AG08395 (cell line): Measurements from ENCODE around the gene HES5.

ENCODE experiments used
- DNase-seq: peaks from one replicate; pipeline ENCODE4 v3.0.0; 2012; ENCODE audit warnings: mixed read lengths, low spot score

The HES5 gene

DNA sequence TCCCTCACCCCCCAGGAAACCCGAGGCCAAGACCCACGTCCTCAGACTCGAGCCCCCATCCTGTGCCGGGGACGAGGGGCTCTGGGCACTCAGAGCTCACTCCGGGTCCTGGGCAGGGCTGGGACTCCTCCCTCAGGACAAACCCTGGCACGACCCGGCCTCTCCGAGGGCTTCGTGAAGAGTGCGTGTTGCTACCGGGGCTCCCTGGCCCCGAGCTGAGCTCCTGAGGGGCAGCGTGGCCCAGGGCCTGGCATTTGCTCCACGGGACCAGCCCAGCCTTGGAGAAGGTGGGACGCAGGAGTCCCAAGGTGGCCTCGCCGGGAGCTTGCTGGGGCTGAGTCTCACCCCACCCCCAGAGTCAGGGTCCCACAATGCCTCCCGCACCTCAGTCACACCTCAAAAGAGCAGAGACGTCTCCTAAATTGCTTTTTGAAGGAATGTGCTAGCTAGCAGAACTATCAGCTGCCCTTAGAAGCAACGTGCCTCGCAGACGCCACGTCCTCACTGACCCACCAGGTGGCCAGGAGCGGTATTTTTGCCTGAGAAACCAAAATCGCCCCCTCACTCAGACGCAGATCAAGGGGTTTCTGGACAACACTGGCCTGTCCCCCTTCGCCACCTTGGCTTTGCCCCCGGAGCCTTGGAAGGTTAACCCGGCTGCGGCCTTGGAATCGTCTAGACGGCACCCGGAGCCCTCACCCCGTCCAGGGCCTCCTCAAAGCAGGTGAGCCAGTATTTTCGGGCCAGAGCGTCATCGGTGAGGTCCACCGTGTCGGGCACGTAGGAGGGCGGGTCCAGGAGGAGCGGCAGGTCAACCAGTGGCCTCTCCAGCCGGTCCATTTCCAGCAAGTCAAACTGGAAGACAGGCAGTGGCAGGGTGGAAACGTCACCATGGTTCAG is 14.9 kb downstream of the HES5 start:
- no peak for DNase-seq

- no peak for DNase-seq
Measured at GRCh38 chr1:2513939-2514652, 16.0 kb downstream of the HES5 start.

DNA sequence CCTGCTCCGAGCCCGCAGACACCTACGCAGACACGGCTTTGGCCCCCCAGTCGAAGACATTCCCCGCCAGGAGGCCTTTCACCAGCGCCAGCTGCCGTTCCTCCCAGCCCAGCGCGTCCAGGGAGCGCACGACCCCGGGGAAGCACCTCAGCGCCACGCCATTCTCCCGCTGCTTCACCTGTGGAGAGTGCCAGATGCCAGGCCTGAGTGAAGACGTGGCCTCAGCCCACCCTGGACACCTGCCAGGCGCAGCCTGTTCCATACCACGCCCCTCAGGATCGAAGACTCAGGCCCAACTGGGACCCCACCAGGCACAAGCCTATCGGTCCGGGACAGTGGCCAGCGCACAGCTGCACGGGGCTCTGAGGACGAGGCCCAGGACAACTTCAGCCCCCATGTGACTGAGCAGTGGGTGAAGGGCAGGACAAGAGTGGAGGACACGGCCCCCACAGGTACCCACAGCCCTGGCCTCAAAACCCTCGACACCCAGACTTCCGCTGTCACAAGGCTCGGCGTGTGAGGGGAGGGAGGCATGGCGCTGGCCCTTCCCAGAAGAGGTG is 17.1 kb downstream of the HES5 start:
- DNase-seq, result no peak

DNA sequence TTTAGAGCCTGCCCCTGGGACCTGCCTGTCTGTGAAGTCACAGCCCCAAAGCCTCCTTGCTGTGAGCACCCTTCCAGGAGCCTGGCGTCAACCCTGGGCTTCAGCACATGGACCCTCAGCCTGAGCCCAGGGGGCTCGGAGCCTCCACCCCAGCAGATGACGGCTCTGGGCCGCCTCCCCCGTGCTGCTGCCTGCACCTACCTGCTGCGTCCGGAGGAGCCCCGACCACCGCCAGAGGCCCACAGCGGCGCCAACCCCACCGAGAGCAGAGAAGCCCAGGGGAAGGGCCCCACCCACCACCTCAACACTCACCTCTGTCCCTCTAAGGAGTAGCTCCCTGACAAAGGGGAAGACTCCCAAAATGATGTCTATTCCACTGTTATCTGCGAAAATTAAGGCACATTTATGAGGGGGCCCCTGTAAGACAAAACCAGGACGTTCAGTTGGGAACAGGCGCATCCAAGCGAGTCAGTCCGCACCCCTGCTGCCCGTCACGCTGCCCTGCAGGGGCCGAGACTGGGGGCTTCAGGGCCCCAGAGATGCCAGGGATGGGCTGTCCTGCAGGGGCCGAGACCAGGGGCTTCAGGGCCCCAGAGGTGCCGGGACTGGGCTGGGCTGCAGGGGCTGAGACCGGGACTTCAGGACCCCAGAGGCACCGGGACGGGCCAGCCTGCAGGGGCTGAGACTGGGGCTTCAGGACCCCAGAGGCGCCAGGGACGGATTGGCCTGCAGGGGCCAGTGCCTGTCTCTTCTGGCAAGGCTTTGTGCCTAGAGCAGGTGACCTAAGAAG is 19.5 kb downstream of the HES5 start:
- DNase-seq, result no peak

GRCh38 chr1:2509589-2509988 is 20.5 kb downstream of the HES5 start:
- no peak for DNase-seq

- DNase-seq, result no peak
Measured at GRCh38 chr1:2508751-2509150, 21.3 kb downstream of the HES5 start.

DNA sequence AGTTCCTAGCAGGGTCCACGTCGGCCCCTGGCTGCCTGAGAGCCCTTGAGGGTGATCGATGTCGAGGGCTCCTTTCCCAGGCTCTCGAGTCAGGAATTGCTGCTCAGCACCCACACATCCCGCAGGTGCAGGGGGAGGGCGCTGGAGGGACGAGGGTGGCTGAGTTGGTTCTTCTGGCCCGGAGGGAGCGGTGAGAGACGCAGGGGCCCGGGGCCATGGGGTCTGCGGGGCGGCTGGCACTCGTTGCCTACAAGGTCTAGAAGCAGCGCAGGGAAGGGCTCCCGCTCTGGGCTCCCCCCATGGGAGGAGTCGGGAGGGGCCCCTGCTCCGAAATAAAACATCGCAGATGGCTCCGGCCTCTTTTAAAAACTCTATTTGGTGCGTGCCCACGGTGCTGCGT is 21.9 kb downstream of the HES5 start:
- DNase-seq, result no peak

DNA sequence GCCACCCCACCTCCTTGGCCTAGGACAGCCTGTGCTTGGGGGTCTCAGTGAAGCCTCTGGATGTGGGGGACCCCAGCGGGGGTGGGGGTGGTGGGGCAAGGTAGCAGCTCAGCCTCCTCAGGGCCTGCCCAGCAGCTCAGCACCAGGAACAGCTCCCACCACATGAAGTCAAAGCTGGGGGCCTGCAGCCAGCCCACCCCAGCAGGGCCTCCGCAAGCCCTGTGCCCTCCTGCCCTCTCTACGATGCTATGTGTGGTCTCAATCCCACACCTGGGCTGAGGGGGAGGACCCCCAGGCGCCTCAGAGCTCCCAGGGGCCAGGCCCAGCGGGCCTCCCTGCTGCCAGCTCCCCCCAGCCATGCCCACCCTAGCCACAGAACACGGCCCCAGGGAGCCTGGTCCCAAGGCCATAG is 22.3 kb downstream of the HES5 start:
- DNase-seq, result no peak

GRCh38 chr1:2506901-2507565 is 23.0 kb downstream of the HES5 start:
- no peak for DNase-seq

DNA sequence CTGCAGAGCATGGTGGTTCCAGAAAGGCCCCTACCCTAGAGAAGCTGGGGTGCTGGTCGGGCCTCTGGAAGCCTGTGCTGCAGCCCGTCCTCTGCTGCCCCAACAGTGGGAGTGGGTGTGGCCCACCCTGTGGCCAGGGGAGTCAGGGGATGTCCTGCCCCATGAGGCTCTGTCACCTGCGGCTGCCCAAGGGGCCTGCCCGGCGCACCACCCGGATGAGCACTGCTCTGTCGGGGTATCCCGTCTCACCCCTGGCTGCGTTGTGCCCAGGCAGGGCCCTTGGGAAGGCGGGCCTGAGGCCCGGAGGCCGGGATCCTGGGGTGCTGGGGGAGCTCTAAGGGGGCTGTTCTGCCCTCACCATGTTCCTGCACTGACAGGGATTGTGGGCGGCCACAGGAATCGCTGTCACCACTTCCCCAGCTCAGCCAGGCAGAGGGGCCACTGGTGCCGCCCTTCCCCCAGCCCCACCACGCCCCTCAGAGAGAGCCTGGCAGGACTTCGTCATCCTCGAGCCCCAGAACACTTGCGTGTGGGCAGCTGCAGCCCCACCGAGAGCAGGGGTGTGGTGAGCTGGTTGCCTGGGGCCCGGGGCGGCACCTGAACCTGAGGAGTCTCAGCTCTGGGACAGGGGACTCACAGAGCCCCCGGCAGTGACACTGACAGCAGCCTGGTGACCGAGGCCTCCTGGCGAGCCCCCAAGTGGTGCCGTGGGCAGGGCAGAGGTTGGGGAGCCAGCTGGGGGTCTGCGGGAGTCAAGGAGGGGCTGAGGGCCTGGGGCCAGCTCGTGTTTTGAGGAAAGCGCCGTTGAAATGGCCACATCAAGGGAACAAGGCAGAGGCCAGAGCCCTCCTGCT is 23.8 kb downstream of the HES5 start:
- DNase-seq, result no peak

- no peak for DNase-seq
Measured at GRCh38 chr1:2505461-2505994, 24.5 kb downstream of the HES5 start.

- no peak for DNase-seq
Measured at GRCh38 chr1:2504949-2505272, 25.2 kb downstream of the HES5 start.

GRCh38 chr1:2504225-2504948 is 25.7 kb downstream of the HES5 start:
- no peak for DNase-seq

GRCh38 chr1:2503554-2504224 is 26.4 kb downstream of the HES5 start:
- DNase-seq, result no peak

DNA sequence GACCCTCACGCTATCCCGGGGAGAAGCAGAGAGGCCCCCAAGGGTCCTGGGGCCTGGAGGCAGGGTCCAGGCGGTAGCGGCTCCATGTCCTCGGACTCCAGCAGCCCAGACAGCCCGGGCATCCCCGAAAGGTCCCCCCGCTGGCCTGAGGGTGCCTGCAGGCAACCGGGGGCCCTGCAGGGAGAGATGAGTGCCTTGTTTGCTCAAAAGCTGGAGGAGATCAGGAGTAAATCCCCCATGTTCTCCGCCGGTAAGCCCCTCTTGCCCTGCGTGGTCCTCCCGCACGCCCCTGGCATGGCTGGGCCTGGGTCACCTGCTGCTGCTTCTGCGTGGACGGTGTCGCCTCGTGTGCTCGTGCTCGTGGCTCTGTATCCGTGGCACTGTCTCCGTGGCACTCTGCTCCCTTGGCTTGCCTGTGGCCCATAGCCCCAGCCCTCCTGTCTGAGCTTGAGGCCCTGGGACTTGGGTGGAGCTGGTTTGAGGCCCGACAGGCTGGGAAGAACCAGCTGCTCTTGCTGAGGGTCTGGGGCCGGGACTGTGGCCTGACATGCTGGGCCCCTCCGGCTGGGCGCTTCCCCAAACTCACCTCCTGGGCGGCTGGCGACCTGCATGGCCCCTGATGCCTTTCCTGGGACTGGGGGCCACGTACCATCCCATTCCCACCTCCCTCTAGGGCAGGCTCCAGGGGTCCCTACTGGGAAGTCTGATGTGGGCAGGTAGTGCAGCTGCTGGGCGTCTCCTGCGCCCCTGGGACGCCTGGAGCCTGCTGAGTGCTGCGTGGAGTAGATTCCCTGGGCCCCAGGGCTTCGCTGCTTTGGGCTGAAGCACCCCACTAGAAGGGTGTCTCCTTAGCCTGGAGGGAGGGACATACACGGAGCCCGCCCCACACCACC is 27.2 kb downstream of the HES5 start:
- DNase-seq, result no peak

GRCh38 chr1:2502210-2502609 is 27.9 kb downstream of the HES5 start:
- no peak for DNase-seq

- DNase-seq, result no peak
Measured at GRCh38 chr1:2501820-2502119, 28.3 kb downstream of the HES5 start.

- no peak for DNase-seq
Measured at GRCh38 chr1:2501041-2501819, 28.8 kb downstream of the HES5 start.
